GM21367 (cell line): Measurements from ENCODE around the gene NES.
A peak's percentile ranks its signal among the peaks of the same experiment; 100 is the strongest.

ENCODE experiments used
- ATAC-seq: cut with Tn5 transposase; IDR thresholded peaks from one replicate; pipeline ENCODE4 v1.9.1; 2021; ENCODE audit not compliant: unreplicated experiment

The NES gene

DNA sequence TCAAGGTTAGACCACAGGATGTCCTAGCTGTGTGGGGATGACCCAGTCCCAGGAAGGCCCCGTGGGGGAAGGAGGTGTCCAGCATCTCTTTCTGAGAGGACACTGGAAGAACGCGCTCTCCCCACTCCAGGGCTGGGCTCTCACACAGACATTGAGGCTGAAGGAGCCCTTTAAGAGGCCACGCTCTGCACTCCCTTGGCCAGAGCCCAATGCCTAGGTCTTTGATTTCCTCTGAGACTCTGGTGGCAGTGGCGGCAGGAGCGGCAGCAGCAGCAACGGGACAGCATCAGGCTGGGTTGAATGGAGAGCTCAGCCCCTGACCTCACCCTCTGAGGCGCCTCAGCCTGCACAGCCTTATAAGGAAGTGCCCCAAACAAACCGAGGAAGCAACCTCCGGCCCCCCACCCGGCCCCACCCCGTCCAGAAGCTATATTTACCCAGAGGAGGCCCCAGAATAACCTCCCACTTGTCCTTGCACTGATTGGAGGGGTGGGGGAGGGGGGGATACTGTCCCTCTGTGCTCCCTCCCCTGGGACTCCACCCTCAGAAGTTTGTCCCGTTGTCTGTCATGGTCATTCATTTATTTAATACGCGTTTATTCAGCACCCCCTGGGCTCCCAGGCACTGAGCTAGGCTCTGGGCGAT lies 12.3 kb downstream of the NES start:
- ATAC-seq, result no peak

DNA sequence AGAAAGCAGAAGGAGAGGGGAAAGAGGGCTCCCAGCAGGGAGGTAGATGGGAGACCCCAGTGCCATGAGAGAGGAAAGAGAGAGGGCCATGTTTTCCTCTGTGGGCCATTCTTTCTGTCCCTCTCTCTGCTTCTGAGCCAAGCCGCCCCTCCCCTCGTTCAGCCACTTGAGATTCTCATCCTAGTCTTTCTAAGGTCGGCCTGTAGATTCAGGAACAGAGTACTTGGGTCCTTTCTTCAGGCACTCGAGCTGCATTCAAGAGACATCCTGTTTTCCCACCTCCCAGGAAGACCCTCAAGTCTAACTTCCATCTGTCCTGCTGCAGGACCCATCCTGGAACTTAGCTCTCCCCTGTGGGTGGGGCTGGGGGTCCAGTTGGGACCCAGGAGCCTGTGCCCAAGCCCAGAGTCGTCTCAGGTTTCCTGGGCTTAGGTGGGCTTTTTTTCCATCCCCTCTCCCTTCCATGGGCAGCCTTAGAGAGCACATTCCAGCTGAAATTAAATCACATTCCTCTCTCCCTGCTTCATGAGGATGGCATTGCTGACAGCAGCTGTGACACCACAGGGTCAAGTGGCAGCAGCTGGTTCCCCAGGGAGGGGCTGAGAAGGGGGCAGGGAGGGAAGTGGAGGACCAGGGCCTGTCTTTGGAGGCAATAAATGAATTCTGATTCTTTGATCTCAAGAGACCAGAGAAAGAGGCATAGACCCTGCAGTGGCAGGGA lies 13.0 kb downstream of the NES start:
- no peak for ATAC-seq

DNA sequence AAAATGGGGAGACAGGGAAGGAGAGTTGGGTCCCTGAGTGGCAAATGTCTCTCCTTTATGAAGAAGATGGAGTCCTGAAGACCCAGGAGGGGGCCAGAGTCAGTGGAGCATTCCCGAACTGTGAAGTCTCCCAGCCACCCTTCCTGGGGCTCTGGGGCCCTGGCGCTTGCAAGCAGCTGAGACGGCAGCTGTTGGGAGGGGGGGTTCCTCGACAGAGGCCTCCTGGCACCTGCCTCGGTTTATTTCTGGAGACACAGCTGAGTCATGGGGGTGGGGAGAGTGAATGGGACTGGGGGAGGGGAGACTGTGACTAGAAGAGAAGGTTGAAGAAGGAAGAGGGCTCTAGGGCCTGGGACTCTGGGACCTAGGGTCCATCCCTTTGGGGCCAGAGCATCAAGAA lies 14.0 kb downstream of the NES start:
- no peak for ATAC-seq

DNA sequence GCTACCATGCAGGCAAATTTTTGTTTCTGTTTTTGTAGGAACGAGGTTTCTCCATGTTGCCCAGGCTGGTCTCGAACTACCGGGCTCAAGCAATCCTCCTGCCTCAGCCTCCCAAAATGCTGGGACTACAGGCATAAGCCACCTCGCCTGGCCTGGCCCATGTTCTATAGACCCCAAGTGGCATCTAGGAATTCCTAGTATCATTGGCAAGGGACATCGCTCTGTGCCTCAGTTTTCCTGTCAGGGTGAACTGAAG lies 14.5 kb downstream of the NES start:
- no peak for ATAC-seq

DNA sequence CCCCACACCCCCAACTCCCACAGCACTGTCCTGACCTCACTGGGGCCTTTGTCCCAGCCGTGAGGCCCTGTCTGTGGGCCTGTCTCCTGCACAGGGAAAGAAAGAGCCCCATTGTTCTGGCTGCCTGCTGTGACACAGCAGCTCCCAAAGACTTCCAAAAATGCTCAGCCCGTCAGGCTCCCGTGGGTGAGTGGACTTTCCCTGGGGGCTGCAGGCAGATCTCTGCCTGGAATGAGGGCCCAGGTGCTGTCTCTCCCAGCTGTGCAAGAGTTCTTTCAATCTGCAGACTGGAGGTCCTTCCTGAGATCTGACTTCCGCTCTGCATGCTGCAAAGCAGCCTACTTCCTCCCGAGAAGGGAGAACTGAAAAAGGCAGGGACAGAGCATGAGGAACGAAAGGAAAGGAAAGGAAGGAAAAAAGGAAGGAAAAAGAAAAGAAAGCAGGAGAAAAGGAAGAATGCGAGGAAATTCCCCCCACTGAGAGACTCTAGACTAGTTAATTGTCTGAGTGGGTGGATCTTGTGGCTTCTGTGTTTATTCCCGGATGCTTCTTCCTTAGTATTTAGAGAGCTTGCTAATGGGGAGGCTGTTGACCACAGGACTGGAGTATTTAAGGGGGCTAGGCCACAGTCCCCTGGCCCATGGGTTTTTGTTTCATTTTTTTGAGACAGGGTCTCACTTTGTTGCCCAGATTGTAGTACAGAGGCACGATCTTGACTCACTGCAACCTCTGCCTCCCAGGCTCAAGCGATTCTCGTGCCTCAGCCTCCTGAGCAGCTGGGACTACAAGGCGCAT lies 15.0 kb downstream of the NES start:
- no peak for ATAC-seq

DNA sequence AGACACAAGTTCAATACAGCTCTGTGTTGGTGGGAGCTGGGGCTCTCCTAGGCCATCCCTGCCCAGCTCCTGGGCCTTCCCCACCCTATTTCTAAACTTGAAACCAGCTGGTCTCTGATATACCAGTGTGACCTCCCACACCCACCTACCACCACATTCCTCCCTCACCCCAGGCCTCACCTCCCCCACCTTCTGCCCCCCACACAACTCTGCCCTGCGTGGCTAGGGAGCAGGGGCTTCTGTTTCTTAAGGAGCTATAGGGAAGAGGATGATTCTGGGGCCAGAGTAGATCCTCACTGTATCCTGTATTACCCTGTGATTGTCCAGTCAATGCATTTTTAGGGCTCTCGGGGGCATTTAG lies 16.5 kb downstream of the NES start:
- ATAC-seq, result no peak

DNA sequence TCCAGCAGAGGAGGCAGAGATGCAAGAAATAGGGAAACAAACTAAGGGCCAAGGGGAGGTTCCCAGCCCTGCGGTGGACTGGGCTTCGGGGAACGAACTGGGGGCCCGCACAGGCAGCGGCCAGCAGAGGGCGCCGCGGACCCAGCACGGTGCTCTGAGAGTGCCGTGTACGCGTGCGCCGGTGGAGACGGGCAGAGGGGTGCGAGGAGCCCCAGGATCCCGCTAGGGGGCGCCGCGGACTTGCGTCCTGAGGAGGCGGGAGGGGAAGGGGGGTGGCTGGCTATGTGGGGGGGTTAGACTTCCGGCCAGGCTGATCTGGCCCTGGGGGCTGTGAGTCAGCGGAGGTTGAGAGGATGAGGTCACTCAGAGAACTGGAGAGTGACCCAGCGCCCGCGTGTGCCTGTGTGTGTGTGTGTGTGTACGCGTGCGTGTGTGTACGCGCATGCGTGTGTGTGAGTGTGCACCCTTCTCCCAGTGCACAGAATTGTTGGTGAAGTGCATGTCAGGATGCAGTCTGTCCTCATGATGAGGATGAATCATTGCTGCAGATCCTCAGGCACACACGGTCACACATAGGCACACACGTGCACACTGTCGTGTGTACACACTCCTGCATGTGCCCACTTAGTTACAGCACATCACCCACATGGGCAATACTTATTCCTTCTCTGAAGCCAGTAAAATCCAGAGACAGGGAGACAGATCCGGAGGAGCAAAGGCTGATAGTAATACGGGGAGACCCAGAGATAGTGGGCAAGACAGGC lies 17.0 kb downstream of the NES start:
- peak; percentile 51 for ATAC-seq

DNA sequence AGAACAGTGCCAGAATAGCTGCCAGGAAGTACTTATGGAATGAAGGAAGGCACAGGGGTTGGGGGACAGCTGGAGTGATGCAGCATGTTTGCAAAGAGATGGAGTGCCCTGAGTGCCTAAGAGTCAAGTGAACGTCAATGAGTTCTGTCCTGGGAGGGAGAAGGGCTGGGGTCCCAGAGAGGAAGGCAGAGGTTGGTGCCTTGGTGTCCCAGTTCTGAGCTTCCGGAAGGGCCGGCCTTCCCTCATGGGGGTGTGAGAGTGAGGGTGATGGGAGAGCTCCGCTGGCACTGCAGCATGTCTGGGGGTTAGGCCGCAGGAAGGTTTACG lies 17.6 kb downstream of the NES start:
- ATAC-seq, result no peak

DNA sequence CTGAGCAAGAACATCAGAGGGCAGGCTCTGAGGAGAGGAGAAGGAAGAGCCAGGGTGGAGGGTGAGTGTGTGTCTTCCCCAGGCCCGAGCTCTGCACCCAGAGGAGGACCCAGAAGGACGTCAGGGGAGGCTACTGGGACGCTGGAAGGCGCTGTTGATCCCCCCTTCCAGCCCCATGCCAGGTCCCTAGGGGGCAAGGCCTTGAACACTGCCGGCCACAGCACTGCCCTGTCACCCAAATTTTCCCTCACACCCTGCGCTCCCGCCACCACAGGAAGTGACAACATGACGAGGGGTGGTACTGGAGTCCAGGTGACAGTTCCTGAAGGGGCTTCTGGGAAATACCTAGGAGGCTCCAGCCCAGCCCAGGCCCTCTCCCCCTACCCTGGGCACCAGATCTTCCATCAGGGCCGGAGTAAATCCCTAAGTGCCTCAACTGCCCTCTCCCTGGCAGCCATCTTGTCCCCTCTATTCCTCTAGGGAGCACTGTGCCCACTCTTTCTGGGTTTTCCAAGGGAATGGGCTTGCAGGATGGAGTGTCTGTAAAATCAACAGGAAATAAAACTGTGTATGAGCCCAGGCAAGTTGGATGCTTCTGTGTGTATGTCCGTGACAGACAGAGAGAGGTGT lies 18.1 kb downstream of the NES start:
- ATAC-seq, result no peak

DNA sequence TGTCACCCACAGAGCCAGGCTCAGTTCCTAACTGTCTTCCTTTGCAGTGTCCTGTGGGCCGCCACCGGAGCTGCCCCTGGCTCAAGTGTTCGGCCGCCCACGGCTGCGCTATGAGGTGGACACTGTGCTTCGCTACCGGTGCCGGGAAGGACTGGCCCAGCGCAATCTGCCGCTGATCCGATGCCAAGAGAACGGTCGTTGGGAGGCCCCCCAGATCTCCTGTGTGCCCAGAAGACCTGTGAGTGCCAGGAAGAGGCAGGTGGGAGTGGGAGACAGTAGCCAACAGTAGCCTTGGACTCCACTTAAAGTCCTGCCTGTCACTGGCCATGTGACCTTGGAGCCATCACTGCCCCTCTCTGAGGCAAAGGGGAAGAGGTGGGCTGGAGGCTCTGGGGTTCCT lies 18.7 kb downstream of the NES start:
- no peak for ATAC-seq

DNA sequence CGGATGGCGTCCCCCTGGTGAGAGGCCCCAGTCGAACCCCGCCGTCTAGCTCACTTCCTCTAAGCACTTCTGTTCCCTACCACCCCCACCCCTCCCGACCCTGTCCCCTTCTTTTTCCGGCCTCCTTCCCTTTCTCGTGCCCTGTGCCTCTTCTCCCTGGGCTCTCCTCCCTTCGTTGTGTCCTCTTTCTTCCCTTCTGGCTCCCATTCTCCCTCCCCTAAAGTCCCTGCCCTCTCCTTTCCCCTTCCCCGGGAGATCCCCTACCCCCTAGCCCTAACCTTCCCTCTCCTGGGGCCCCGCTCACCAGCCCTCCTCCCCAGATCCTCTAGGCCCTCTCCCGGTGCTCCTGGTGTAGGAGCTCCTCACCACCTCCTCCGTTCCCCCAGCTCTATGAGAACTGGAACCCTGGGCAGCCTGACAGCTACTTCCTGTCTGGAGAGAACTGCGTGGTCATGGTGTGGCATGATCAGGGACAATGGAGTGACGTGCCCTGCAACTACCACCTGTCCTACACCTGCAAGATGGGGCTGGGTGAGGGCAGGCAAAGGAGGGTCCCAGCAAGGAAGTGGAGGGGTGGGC lies 19.4 kb downstream of the NES start:
- no peak for ATAC-seq

DNA sequence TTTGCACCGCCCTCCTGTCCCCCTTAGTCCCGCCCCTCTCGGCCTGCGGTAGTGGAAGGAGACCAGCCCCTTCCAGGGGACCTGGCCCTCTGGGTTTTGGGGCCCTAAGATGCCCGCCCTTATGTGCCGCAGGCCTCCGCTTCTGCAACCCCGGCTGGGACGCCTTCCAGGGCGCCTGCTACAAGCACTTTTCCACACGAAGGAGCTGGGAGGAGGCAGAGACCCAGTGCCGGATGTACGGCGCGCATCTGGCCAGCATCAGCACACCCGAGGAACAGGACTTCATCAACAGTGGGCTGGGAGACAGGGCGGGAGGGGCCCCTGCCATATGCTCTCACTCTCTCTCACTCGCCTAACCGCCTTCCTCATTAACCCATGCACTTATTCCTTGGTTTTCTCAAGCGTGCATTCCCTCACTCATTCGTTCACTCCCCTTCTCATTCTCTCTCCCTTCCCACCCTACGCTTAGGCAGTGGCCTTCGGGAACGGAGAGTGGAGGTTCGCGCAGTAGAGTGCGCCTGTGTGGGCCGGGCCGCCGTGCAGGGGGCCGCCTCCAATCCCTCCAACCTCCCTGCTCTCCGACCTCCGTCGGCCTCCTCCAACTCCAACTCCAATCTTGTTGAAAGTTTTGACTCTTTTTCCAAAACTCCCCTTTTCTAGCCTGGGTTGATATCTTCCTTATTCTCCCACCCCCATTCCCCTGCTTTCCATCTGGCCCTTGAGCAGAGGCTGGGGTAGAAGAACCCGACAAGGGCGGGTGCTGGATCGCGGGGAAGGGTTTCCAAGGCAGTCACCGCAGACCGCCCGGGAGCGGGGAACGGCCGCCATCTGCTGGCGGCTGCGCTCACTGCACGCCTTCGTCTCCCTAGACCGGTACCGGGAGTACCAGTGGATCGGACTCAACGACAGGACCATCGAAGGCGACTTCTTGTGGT lies 20.1 kb downstream of the NES start:
- no peak for ATAC-seq

DNA sequence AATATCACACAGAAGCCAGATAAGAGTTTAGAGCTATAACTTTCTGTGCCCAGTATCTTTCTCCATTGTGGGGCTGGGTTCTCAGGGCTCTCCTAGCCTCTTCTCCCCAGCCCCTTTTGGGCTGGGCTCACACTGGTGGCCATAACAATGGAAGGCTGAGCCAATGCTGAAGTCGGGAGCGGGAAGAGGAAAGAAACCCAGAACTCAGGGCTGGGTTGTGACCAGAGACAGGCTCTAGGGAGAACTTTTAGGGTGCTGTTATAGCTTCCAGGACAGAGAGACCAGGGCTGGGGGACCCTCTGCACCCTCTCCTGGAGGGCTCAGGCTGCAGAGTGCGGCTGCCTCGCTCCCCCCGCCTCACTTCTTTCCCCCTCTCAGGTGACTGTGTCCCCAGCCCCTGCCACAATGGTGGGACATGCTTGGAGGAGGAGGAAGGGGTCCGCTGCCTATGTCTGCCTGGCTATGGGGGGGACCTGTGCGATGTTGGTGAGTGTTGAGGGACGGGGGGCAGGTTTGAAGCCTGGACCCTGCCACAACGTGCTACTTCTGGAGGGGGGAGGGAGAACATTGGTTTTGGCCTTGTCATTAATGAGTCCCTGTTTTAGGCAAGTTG lies 21.2 kb downstream of the NES start:
- no peak for ATAC-seq

DNA sequence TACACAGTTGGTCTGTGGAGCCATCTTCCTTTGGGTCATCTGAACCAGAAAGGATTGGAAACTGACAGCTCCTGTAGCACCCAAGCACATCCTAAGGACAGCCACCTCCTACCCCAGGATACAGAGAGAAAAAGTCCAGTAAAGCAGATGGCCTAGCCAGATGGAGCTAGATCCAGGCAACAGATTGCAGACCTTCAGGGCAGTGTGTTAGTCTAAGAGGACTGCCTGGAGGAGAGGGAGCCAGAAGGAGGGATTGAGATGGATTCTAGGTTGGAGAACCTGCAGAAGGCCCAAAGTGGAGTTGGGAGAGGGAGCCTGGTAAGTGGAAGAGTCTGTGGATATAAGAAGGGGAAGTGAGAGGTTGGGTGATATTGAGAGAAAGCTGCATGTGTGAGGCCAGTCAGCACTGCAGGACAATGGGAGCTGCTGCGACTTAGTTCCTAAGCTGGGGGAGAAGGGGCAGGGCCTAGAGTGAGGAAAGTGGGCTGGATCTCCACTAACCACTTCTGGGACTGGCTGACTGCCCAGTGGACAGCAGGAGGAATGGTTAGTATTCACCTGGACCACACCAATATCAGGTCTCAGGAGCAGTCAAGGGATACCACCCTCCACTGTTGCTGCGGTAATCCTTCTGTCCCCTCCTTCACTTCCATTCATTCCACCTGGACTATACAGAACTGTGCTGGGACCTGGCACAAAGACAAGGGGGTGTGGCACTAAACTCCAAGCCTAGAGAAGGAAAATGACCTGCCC lies 21.9 kb downstream of the NES start:
- no peak for ATAC-seq

DNA sequence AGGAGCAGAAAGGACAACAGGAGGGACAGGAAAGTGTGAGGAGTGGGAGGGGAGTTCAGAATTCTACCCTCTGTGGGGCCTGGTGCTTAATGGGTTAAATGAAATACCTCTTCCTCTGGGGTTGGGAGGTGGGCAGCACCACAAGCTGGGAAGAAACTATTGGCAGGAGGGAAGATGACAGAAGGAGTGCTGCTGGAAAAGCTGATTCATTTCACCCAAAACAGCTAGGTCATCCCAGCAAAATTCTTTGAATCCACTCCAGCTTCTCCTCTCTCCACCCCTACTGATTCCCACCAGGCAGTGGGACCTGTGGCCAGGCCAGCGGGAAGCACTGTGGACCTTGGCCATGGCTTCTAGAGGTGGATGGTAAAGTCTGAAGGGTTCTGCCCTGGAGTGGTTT lies 22.5 kb downstream of the NES start:
- no peak for ATAC-seq

DNA sequence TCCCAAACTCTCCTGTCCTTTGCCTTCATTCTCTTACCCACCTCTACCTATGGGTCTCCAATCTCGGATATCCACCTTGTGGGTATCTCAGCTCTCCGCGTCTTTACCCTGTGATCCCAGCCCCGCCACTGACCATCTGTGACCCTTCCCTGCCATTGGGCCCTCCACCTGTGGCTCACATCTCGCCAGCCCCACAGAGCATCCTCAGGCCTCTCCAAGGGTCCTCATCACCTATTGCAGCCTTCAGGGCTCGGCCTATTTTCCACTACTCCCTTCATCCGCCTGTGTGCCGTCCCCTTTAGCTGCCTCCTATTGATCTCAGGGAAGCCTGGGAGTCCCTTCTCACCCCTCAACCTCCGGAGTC lies 24.2 kb downstream of the NES start:
- no peak for ATAC-seq

DNA sequence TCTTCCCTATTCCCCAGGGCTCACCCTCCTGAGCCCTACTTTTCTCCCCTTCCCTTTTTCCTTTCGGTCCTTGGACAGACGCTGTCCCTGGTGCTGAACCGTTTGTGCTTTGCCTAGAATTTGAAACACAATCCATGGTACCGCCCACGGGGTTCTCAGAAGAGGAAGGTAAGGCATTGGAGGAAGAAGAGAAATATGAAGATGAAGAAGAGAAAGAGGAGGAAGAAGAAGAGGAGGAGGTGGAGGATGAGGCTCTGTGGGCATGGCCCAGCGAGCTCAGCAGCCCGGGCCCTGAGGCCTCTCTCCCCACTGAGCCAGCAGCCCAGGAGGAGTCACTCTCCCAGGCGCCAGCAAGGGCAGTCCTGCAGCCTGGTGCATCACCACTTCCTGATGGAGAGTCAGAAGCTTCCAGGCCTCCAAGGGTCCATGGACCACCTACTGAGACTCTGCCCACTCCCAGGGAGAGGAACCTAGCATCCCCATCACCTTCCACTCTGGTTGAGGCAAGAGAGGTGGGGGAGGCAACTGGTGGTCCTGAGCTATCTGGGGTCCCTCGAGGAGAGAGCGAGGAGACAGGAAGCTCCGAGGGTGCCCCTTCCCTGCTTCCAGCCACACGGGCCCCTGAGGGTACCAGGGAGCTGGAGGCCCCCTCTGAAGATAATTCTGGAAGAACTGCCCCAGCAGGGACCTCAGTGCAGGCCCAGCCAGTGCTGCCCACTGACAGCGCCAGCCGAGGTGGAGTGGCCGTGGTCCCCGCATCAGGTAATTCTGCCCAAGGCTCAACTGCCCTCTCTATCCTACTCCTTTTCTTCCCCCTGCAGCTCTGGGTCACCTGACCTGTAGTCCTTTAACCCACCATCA lies 24.8 kb downstream of the NES start:
- ATAC-seq, result no peak

DNA sequence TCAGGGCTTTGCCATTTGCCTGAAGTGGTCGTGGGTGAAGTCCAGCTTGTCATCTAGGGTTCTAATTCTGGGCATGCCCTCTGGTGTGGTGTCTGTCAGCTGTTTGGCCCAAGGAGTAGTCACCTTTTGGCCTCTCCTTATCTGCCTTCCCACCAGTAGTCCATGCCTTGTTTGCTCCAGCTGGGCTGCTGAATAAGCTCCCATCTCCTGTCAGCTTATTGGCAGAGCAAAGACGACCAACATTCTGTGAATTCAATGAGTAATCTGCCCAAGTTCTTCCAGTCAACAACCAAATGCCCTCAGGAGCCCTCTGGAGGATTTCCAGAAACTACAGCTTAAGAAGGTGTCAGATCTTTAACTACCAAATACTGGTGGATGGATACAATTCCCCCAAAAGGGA lies 28.3 kb downstream of the NES start:
- no peak for ATAC-seq
